PC-3 (cell line): ENCODE data around the gene CBFA2T3. TPM values are rescaled to one million over a fixed set of nuclear protein-coding genes. Genes with fewer than 3 reads are reported as not detected.

Source experiments
- ATAC-seq: fragments of 200-7000 bp; cut with Tn5 transposase; 2 replicates; pipeline ENCODE4 v1.9.1; 2020; ENCODE audit warnings: mild to moderate bottlenecking, moderate library complexity
- BruUV-seq: library from RNA; stranded (reverse); fragments of 400-500 nt; replicated peaks from 2 replicates; lab custom pipeline; 2021; lab: Mats Ljungman, UMichigan
- CTCF ChIA-PET: fragments of 300-600 bp; sonication (Branson Sonifier 250); formaldehyde crosslinking; loops from one replicate; lab custom pipeline; 2022; ENCODE audit warnings: antibody characterized with exemption; lab: Charles Lee
- POLR2A ChIA-PET: fragments of 300-600 bp; sonication (Branson Sonifier 250); formaldehyde crosslinking; loops from one replicate; lab custom pipeline; 2022; ENCODE audit warnings: antibody characterized with exemption; ENCODE audit not compliant: unreplicated experiment; lab: Charles Lee
- DNase-seq: peaks from one replicate; pipeline ENCODE4 v3.0.0-alpha.2; 2015
- H2AFZ ChIP-seq: fragments of 300-600 bp; sonication (generic); 2 replicates; pipeline ENCODE4 v1.6.0; 2016; ENCODE audit warnings: antibody characterized with exemption, low read length
- H3F3A ChIP-seq: fragments of 300-600 bp; sonication (generic); one replicate; pipeline ENCODE4 v1.6.0; 2017; ENCODE audit warnings: antibody characterized with exemption, low read length, control low read depth, mild to moderate bottlenecking; ENCODE audit not compliant: unreplicated experiment
- H3K27ac ChIP-seq: fragments of 300-600 bp; sonication (generic); 2 replicates; pipeline ENCODE4 v1.5.1; 2016; ENCODE audit warnings: mild to moderate bottlenecking, low read length
- H3K27me3 ChIP-seq: fragments of 300-600 bp; sonication (generic); 2 replicates; pipeline ENCODE4 v1.6.1; 2016; ENCODE audit warnings: low read length, mixed read lengths
- H3K36me3 ChIP-seq: fragments of 300-600 bp; sonication (generic); 2 replicates; pipeline ENCODE4 v1.6.1; 2016; ENCODE audit warnings: low read depth, mixed run types, low read length, mixed read lengths
- H3K4me1 ChIP-seq: fragments of 300-600 bp; sonication (generic); 2 replicates; pipeline ENCODE4 v1.5.1; 2016; ENCODE audit warnings: low read length; ENCODE audit not compliant: insufficient read depth
- H3K4me2 ChIP-seq: fragments of 300-600 bp; sonication (generic); 2 replicates; pipeline ENCODE4 v1.6.0; 2016; ENCODE audit warnings: low read length
- H3K4me3 ChIP-seq: fragments of 300-600 bp; sonication (generic); 2 replicates; pipeline ENCODE4 v1.5.1; 2016; ENCODE audit warnings: mild to moderate bottlenecking, low read length, mixed read lengths
- H3K79me2 ChIP-seq: fragments of 300-600 bp; sonication (generic); 2 replicates; pipeline ENCODE4 v1.6.1; 2017; ENCODE audit warnings: low read length, mixed read lengths
- H3K9ac ChIP-seq: fragments of 300-600 bp; sonication (generic); 2 replicates; pipeline ENCODE4 v1.6.0; 2016; ENCODE audit warnings: mild to moderate bottlenecking, low read length
- H3K9me2 ChIP-seq: fragments of 300-600 bp; sonication (generic); replicated peaks from 2 replicates; pipeline ENCODE4 v1.6.1; 2016; ENCODE audit warnings: mixed run types, low read length, mixed read lengths
- H3K9me3 ChIP-seq: fragments of 300-600 bp; sonication (generic); 2 replicates; pipeline ENCODE4 v1.6.1; 2016; ENCODE audit warnings: low read length, mixed read lengths
- H4K20me1 ChIP-seq: fragments of 300-600 bp; sonication (generic); 2 replicates; pipeline ENCODE4 v1.6.1; 2016; ENCODE audit warnings: low read length, mixed read lengths
- CTCF ChIP-seq: fragments of 300-600 bp; sonication (generic); conservative IDR thresholded peaks from 2 replicates; pipeline ENCODE4 v1.5.1; 2017; ENCODE audit warnings: antibody characterized with exemption, low read depth, mild to moderate bottlenecking, low read length
- EZH2 ChIP-seq: fragments of 300-600 bp; sonication (generic); IDR thresholded peaks from one replicate; pipeline ENCODE4 v1.6.1; 2017; ENCODE audit warnings: antibody characterized with exemption, mild to moderate bottlenecking, low read length; ENCODE audit not compliant: unreplicated experiment
- EZH2phosphoT487 ChIP-seq: fragments of 300-600 bp; sonication (generic); IDR thresholded peaks from 2 replicates; pipeline ENCODE4 v1.6.1; 2018; ENCODE audit warnings: mild to moderate bottlenecking, antibody characterized with exemption, low read length, borderline replicate concordance
- intact Hi-C: fragments of 100-400 bp; cut with micrococcal nuclease; formaldehyde crosslinking; loops from 2 replicates; pipeline ENCODE4 v1.9.0; 2023
- total RNA-seq: library from RNA; depleted of rRNA; stranded (reverse); fragments of >200 nt; gene quantifications from 2 replicates; pipeline ENCODE4 v1.2.3, GENCODE V29; 2014

CBFA2T3 gene
- total RNA-seq, 1 experiment from 2014 or later, result not detected

- Histone ChIP-seq H3K4me2 (no peak overlapping the region), H3F3A (no peaks in the 10 kb centered on the region), H2AFZ (no peak overlapping the region), H3K27ac (no peak overlapping the region), H3K9me2 (no peaks in the 10 kb centered on the region), H3K4me3 (no peak overlapping the region), H3K9ac (no peak overlapping the region), H3K27me3 (no peaks in the 10 kb centered on the region), H3K4me1 (peaks cover 5% of the 10 kb centered on the region; the same call in 1 of the 2 replicates), H3K36me3 (no peaks in the 10 kb centered on the region), H3K9me3 (no peaks in the 10 kb centered on the region), H3K79me2 (no peaks in the 10 kb centered on the region), H4K20me1 (no peaks in the 10 kb centered on the region)
- intact Hi-C loops, result no loop called here
- no TSS peak for BruUV-seq
- ATAC-seq, result no peak
- CTCF ChIA-PET, result no interaction called here
- DNase-seq, result no peak
- POLR2A ChIA-PET, result no interaction called here
- no peak for TF ChIP-seq EZH2
- TF ChIP-seq CTCF, result no peak
- TF ChIP-seq EZH2phosphoT487, result no peak
These were observed 65.7 kb downstream of the CBFA2T3 start for GRCh38 chr16:88911136-88911945.

- H3K4me1 ChIP-seq, result peaks cover 5% of the 10 kb centered on the region; the same call in 1 of the 2 replicates
- BruUV-seq, result no TSS peak
- no peak overlapping the region for H3K9ac ChIP-seq
- no peak for TF ChIP-seq EZH2phosphoT487
- TF ChIP-seq EZH2, result no peak
- TF ChIP-seq CTCF, result no peak
- ChIA-PET CTCF (no interaction called here), POLR2A (no interaction called here)
- H2AFZ ChIP-seq, result no peak overlapping the region
- DNase-seq, result no peak
- H3K4me3 ChIP-seq, result no peak overlapping the region
- H3K79me2 ChIP-seq, result no peaks in the 10 kb centered on the region
- no peak for ATAC-seq
- no peaks in the 10 kb centered on the region for H3K36me3 ChIP-seq
- intact Hi-C loops, result no loop called here
- H4K20me1 ChIP-seq, result no peaks in the 10 kb centered on the region
- H3F3A ChIP-seq, result no peaks in the 10 kb centered on the region
- H3K27me3 ChIP-seq, result no peaks in the 10 kb centered on the region
- H3K27ac ChIP-seq, result no peak overlapping the region
- H3K9me2 ChIP-seq, result no peaks in the 10 kb centered on the region
- H3K9me3 ChIP-seq, result no peaks in the 10 kb centered on the region
- H3K4me2 ChIP-seq, result no peak overlapping the region
These were observed 66.5 kb downstream of the CBFA2T3 start for GRCh38 chr16:88910284-88911135.
